CD14-positive monocyte (primary cell): ENCODE measurements around the gene WDR13. TPM values are rescaled to one million over a fixed set of nuclear protein-coding genes. Genes with fewer than 3 reads are reported as not detected.

ENCODE experiments used
- DNase-seq, 3 donors: peaks; one replicate each; pipeline ENCODE4 v3.0.0-alpha.2; 2011 to 2022
- H2AFZ ChIP-seq: 2 replicates; pipeline ENCODE4 v1.6.0; 2012; ENCODE audit warnings: mild to moderate bottlenecking, low read depth, low read length, inconsistent platforms; ENCODE audit not compliant: insufficient read depth, poor library complexity, severe bottlenecking
- H3K27ac ChIP-seq, 2 donors: 1 replicate in 1 of 2; 2 replicates in 1 of 2; pipeline ENCODE4 v1.5.1; 2012 to 2013; ENCODE audit warnings: low read length in 2 of 2, control low read depth in 1 of 2, inconsistent platforms in 1 of 2, low read depth in 1 of 2, mild to moderate bottlenecking in 1 of 2
- H3K27me3 ChIP-seq, 2 donors: one replicate each; pipeline versions ENCODE4 v1.6.0 to v1.6.1; 2011 to 2013; ENCODE audit warnings: low read length in 2 of 2; ENCODE audit not compliant: control insufficient read depth in 2 of 2, insufficient read depth in 2 of 2
- H3K36me3 ChIP-seq, 2 donors: replicated peaks in 1 of 2; 1 replicate in 1 of 2; 2 replicates in 1 of 2; pipeline versions ENCODE4 v1.5.1 to v1.6.1; 2012 to 2013; ENCODE audit warnings: low read length in 2 of 2, control low read depth in 1 of 2, inconsistent platforms in 1 of 2, mild to moderate bottlenecking in 1 of 2; ENCODE audit not compliant: insufficient read depth in 2 of 2, control insufficient read depth in 1 of 2
- H3K4me1 ChIP-seq, 2 donors: 1 replicate in 1 of 2; 2 replicates in 1 of 2; pipeline versions ENCODE4 v1.5.1 to v1.6.1; 2012 to 2013; ENCODE audit warnings: low read length in 2 of 2, control low read depth in 1 of 2, inconsistent platforms in 1 of 2, mild to moderate bottlenecking in 1 of 2, moderate library complexity in 1 of 2; ENCODE audit not compliant: insufficient read depth in 2 of 2, control insufficient read depth in 1 of 2
- H3K4me2 ChIP-seq: replicated peaks from 2 replicates; pipeline ENCODE3; 2012; ENCODE audit warnings: low read length, moderate library complexity, mild to moderate bottlenecking; ENCODE audit not compliant: poor library complexity, severe bottlenecking; ENCODE audit errors: extremely low read depth
- H3K4me3 ChIP-seq, 3 experiments: fragments of 200-600 bp in 1 of 3; sonication (generic) in 1 of 3; replicated peaks in 1 of 3; 1 replicate in 2 of 3; 2 replicates in 1 of 3; pipeline ENCODE4 v1.5.1; 2011 to 2013; ENCODE audit warnings: low read length in 3 of 3, mild to moderate bottlenecking in 3 of 3, control low read depth in 2 of 3, low read depth in 2 of 3, inconsistent platforms in 1 of 3, moderate library complexity in 1 of 3
- H3K79me2 ChIP-seq: 2 replicates; pipeline ENCODE4 v1.6.0; 2012; ENCODE audit warnings: mild to moderate bottlenecking, control low read depth, inconsistent platforms, low read length, moderate library complexity; ENCODE audit not compliant: insufficient read depth
- H3K9ac ChIP-seq: 2 replicates; pipeline ENCODE4 v1.6.0; 2017; ENCODE audit warnings: low read length, mild to moderate bottlenecking; ENCODE audit not compliant: insufficient read depth, poor library complexity, severe bottlenecking
- H3K9me3 ChIP-seq, 2 donors: replicated peaks in 1 of 2; 1 replicate in 1 of 2; 2 replicates in 1 of 2; pipeline versions ENCODE4 v1.5.1 to v1.6.1; 2012 to 2013; ENCODE audit warnings: low read length in 2 of 2, control low read depth in 1 of 2; ENCODE audit not compliant: control insufficient read depth in 1 of 2, insufficient read depth in 1 of 2
- H4K20me1 ChIP-seq: 2 replicates; pipeline ENCODE4 v1.6.0; 2012; ENCODE audit warnings: mild to moderate bottlenecking, low read length, control low read depth, moderate library complexity; ENCODE audit not compliant: insufficient read depth
- H3K27ac Mint-ChIP-seq, 7 donors: one replicate each; pipeline ENCODE4 v1.8.0; 2020; ENCODE audit warnings: mild to moderate bottlenecking in 7 of 7, mixed read lengths in 7 of 7, moderate library complexity in 6 of 7, inconsistent platforms in 2 of 7
- H3K27me3 Mint-ChIP-seq, 3 donors: one replicate each; pipeline ENCODE4 v1.8.0; 2021 to 2022; ENCODE audit warnings: low read depth in 3 of 3, mild to moderate bottlenecking in 3 of 3, mixed read lengths in 3 of 3, moderate library complexity in 3 of 3, inconsistent platforms in 1 of 3
- H3K36me3 Mint-ChIP-seq, 2 donors: one replicate each; pipeline ENCODE4 v1.8.0; 2020; ENCODE audit warnings: mixed read lengths in 2 of 2, inconsistent platforms in 1 of 2, mild to moderate bottlenecking in 1 of 2
- H3K4me1 Mint-ChIP-seq: one replicate; pipeline ENCODE4 v1.8.0; 2020; ENCODE audit warnings: mild to moderate bottlenecking, mixed read lengths
- H3K4me3 Mint-ChIP-seq, 2 donors: one replicate each; pipeline ENCODE4 v1.8.0; 2020; ENCODE audit warnings: mild to moderate bottlenecking in 2 of 2, mixed read lengths in 2 of 2, moderate library complexity in 1 of 2
- H3K9me3 Mint-ChIP-seq, 7 donors: one replicate each; pipeline ENCODE4 v1.8.0; 2020 to 2022; ENCODE audit warnings: mixed read lengths in 7 of 7, mild to moderate bottlenecking in 6 of 7, moderate library complexity in 6 of 7, inconsistent platforms in 2 of 7
- WGBS: methylation state at CpG from one replicate; pipeline ENCODE4 v1.1.5; 2013; ENCODE audit warnings: missing lambda C conversion rate; ENCODE audit not compliant: insufficient coverage; 5-methylcytosine and 5-hydroxymethylcytosine counted together
- intact Hi-C, 2 donors: fragments of 100-400 bp; cut with micrococcal nuclease; formaldehyde crosslinking; loops; one replicate each; pipeline versions ENCODE4 v1.15.0 to v1.15.1; 2023
- polyA plus RNA-seq, 3 donors: library from polyadenylated mRNA; depleted of rRNA in 1 of 3; unstranded in 2 of 3; stranded (reverse) in 1 of 3; fragments of 300-500 nt in 2 of 3; fragments of >200 nt in 1 of 3; fragmentation: Illumina TruSeq in 2 of 3; gene quantifications; 1 replicate in 2 of 3; 2 replicates in 1 of 3; pipeline ENCODE4 v1.2.3, GENCODE V29; 2012 to 2021
- TF ChIP-seq, protein P1 (sequence below): fragments of 200-600 bp; IDR thresholded peaks from one replicate; pipeline ENCODE4 v1.8.0; 2022; ENCODE audit warnings: antibody characterized with exemption, mild to moderate bottlenecking

WDR13 gene
- polyA plus RNA-seq, 3 donors, result 68.6 to 171 (median 93.3) TPM

DNA sequence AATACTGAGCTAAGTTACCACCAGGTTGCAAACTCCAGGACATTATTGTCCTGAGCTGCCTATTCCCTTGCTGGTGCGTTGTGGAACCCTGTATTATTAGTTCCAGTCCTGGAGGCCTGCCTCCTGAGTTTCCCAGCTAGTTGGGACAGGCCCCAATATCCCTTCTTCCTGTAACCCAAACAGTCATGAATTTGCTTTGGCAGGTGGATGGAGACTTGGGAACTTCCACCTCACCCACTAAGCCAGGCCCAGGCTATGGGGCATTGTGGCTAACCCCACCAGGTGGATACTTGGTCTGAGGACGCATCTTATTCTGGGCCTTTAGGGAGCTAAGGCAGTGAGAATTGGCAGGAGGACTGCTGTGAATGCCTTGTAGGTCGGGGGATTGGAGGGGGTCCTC is 18.0 kb upstream of the WDR13 start:
- Histone ChIP-seq H3K79me2 (peaks cover 18% of the 10 kb centered on the region), H3K36me3 (peaks cover 34 to 43% of the 10 kb centered on the region in 2 donors), H3K27ac (no peak overlapping the region), H3K27me3 (no peaks in the 10 kb centered on the region), H3K9me3 (no peaks in the 10 kb centered on the region), H3K9ac (no peak overlapping the region), H3K4me3 (no peak overlapping the region), H3K4me1 (peaks cover 13 to 14% of the 10 kb centered on the region in 2 donors), H4K20me1 (peaks cover 4% of the 10 kb centered on the region), H3K4me2 (no peak overlapping the region), H2AFZ (no peak overlapping the region)
- H3K27me3 Mint-ChIP-seq, result peaks cover 0 to 3% (median 0%) of the 10 kb centered on the region in 3 donors
- H3K27ac Mint-ChIP-seq, result peak overlapping the region in 4 of 7 donors; percentile 18 to 69 (median 44)
- intact Hi-C loops, result loop anchor here in 1 of 2 donors (10.0 kb wide), 2 partner anchors 104 to 226 kb away; partner anchors contain the start of genes FTSJ1, HDAC6 and SLC38A5
- H3K4me1 Mint-ChIP-seq, result peaks cover 12% of the 10 kb centered on the region
- no CpG with 5 or more reads among the region's 3 CpGs for WGBS
- no peak overlapping the region for H3K4me3 Mint-ChIP-seq
- TF ChIP-seq, protein P1, sequence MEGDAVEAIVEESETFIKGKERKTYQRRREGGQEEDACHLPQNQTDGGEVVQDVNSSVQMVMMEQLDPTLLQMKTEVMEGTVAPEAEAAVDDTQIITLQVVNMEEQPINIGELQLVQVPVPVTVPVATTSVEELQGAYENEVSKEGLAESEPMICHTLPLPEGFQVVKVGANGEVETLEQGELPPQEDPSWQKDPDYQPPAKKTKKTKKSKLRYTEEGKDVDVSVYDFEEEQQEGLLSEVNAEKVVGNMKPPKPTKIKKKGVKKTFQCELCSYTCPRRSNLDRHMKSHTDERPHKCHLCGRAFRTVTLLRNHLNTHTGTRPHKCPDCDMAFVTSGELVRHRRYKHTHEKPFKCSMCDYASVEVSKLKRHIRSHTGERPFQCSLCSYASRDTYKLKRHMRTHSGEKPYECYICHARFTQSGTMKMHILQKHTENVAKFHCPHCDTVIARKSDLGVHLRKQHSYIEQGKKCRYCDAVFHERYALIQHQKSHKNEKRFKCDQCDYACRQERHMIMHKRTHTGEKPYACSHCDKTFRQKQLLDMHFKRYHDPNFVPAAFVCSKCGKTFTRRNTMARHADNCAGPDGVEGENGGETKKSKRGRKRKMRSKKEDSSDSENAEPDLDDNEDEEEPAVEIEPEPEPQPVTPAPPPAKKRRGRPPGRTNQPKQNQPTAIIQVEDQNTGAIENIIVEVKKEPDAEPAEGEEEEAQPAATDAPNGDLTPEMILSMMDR, result no peak
- DNase-seq, result no peak
- H3K9me3 Mint-ChIP-seq, result peaks cover 0 to 10% (median 4%) of the 10 kb centered on the region in 7 donors
- peaks cover 38 to 40% of the 10 kb centered on the region in 2 donors for H3K36me3 Mint-ChIP-seq

DNA sequence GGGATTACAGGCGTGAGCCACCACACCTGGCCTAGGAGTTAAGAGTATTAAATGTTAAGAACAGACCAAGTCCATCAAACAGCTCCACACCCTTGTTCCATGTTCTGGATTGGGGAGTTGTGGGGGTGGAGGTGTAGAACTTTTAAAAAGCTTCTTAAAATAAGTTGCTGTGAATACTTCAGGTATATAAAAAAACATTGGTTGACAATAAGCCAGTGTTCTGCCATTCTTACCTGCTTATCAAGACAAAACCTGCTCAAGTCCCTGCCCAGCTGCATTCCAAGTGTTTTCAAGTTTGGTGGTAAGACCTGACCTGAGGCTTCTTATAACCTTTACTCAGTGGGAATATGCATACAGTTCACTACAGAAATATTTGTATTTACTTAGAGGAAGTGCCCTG is 16.6 kb upstream of the WDR13 start:
- peaks cover 5 to 6% of the 10 kb centered on the region in 2 donors for H3K4me1 ChIP-seq
- H4K20me1 ChIP-seq, result peaks cover 4% of the 10 kb centered on the region
- no peak overlapping the region for H3K4me3 ChIP-seq
- H3K27me3 Mint-ChIP-seq, result no peaks in the 10 kb centered on the region
- H3K27ac Mint-ChIP-seq, result peak overlapping the region in 1 of 7 donors; percentile 26
- peaks cover 3% of the 10 kb centered on the region for H3K4me1 Mint-ChIP-seq
- peaks cover 9% of the 10 kb centered on the region for H3K79me2 ChIP-seq
- intact Hi-C loops, result no loop called here
- H3K9ac ChIP-seq, result no peak overlapping the region
- H3K36me3 ChIP-seq, result peaks cover 28 to 38% of the 10 kb centered on the region in 2 donors
- TF ChIP-seq, protein P1, result no peak
- no peak overlapping the region for H3K4me2 ChIP-seq
- no peak overlapping the region for H3K4me3 Mint-ChIP-seq
- H3K27me3 ChIP-seq, result no peaks in the 10 kb centered on the region
- H3K27ac ChIP-seq, result no peak overlapping the region
- WGBS, result no CpG with 5 or more reads among the region's 1 CpG
- H3K36me3 Mint-ChIP-seq, result peaks cover 32 to 33% of the 10 kb centered on the region in 2 donors
- H3K9me3 ChIP-seq, result no peaks in the 10 kb centered on the region
- no peak for DNase-seq
- H3K9me3 Mint-ChIP-seq, result peaks cover 0 to 3% (median 0%) of the 10 kb centered on the region in 7 donors
- no peak overlapping the region for H2AFZ ChIP-seq
